Right forelimb (tissue), 1 donor: Measurements from ENCODE around the gene CACNA1H.
"Not testable (repeated sequence)": the region's sequence is repeated elsewhere in the genome, so short reads cannot be mapped to it uniquely, and the experiment has no call there.

Experiments
- DNase-seq: peaks from one replicate; pipeline ENCODE4 v3.0.0-alpha.2; 2018

The CACNA1H gene

GRCh38 chr16:1215574-1216295 lies 62.8 kb downstream of the CACNA1H start:
- DNase-seq: no peak

- DNase-seq: no peak
These were observed 63.4 kb downstream of the CACNA1H start for GRCh38 chr16:1216296-1216619.

GRCh38 chr16:1216681-1217400 lies 63.9 kb downstream of the CACNA1H start:
- no peak for DNase-seq

- no peak for DNase-seq
These were observed 64.6 kb downstream of the CACNA1H start for GRCh38 chr16:1217526-1217925.

- no peak for DNase-seq
These were observed 65.4 kb downstream of the CACNA1H start for GRCh38 chr16:1218061-1218929.

GRCh38 chr16:1218930-1219611 lies 66.2 kb downstream of the CACNA1H start:
- no peak for DNase-seq

- no peak for DNase-seq
These were observed 67.3 kb downstream of the CACNA1H start for GRCh38 chr16:1220098-1220728.

GRCh38 chr16:1220841-1221627 lies 68.1 kb downstream of the CACNA1H start:
- no peak for DNase-seq

GRCh38 chr16:1221628-1222552 lies 69.0 kb downstream of the CACNA1H start:
- DNase-seq: no peak

GRCh38 chr16:1222553-1223354 lies 69.8 kb downstream of the CACNA1H start:
- no peak for DNase-seq

- DNase-seq: no peak
These were observed 70.7 kb downstream of the CACNA1H start for GRCh38 chr16:1223355-1224214.

GRCh38 chr16:1224558-1224957 lies 71.7 kb downstream of the CACNA1H start:
- no peak for DNase-seq

GRCh38 chr16:1225051-1225451 lies 72.1 kb downstream of the CACNA1H start, which contains the start of gene TPSG1:
Gene TPSG1 (minus strand): TSS chr16:1225268. CDS start chr16:1225252, 16 bp downstream.
- no peak for DNase-seq

- DNase-seq: not testable (repeated sequence)
These were observed 72.9 kb downstream of the CACNA1H start for GRCh38 chr16:1225728-1226311.

- not testable (repeated sequence) for DNase-seq
These were observed 73.8 kb downstream of the CACNA1H start for GRCh38 chr16:1226692-1227091.

- DNase-seq: not testable (repeated sequence)
These were observed 75.3 kb downstream of the CACNA1H start for GRCh38 chr16:1228227-1228626.

- not testable (repeated sequence) for DNase-seq
These were observed 76.6 kb downstream of the CACNA1H start for GRCh38 chr16:1229476-1229875.

- DNase-seq: not testable (repeated sequence)
These were observed 77.2 kb downstream of the CACNA1H start, which contains the start of gene TPSB2 for GRCh38 chr16:1230084-1230470. Gene TPSB2 (minus strand): TSS chr16:1230184. CDS start chr16:1229951, 233 bp downstream.
